ENCODE measurements around the gene CACNG3. TPM values are rescaled to one million over a fixed set of nuclear protein-coding genes. Genes with fewer than 3 reads are reported as not detected.
"Not testable (repeated sequence)": the region's sequence is repeated elsewhere in the genome, so short reads cannot be mapped to it uniquely, and the experiment has no call there.

CACNG3 gene
- total and polyA plus RNA-seq, 2 experiments from 2014 or later, result not detected

DNA sequence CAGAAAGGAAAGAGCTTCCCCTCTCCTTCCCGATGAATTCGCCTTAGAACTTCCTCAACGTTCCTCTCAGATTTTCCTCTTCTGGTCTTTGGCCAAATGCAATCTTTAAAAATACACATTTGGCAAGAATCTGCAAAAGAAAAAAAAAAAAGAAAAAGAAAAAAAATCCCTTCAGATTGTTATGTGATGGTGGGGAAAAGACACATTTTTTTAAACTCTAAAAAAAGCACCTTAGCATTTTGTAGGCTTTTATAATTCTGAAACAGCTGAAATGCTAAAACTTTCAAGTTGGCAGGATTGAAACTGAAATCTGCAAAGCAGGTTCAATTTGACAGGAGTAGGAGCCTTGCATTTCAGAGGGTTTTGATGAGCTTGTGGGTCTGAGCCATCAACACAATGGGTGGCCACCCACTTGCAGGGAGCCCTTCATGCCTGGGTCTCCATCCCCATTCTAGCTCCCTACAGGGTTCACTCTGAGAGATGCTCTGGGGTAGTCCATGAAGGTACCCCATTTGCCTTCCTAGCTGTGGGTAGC is 33.1 kb downstream of the CACNG3 start:
- no peaks in the 10 kb centered on the region for H3K36me3 ChIP-seq
- no peak overlapping the region for H3K27ac ChIP-seq
- H3K4me1 ChIP-seq (ENCODE audit: low read depth), result no peaks in the 10 kb centered on the region
- DNase-seq (ENCODE audit: low read depth in 1 of 2, low spot score in 1 of 2), result no peak
- TF ChIP-seq CTCF (IDR thresholded peaks at IDR 0.05; ENCODE audit: low read depth, low read length), result no peak
- H3K9me3 ChIP-seq (ENCODE audit: low read depth), result no peaks in the 10 kb centered on the region
- no peak overlapping the region for H3K4me3 ChIP-seq
- H3K27me3 ChIP-seq, result peaks cover 8% of the 10 kb centered on the region

DNA sequence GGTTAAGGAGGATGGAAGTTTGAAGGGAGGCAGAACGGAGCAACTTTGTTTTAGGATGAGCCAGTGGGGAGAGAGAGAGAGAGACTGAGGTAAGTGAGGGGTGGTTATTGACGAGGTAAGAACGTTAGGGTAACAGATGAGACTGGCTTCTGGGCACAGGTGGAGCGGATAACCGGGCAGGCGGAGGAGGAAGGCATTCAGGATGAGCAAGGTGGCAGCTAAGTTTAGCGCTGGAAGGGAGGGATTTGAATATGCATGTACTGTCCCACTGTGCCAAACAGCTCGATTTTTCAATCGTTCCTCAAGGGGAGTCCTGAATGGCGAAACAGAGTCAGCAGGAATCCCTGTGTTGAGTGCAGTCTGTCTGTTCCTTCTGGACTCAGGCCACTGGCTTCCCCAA is 35.8 kb downstream of the CACNG3 start:
- Histone ChIP-seq H3K4me3 (no peak overlapping the region), H3K9me3 (ENCODE audit: low read depth) (no peaks in the 10 kb centered on the region), H3K4me1 (ENCODE audit: low read depth) (peaks cover 8% of the 10 kb centered on the region), H3K36me3 (no peaks in the 10 kb centered on the region), H3K27ac (no peak overlapping the region), H3K27me3 (peaks cover 8% of the 10 kb centered on the region)
- DNase-seq (ENCODE audit: low read depth in 1 of 2, low spot score in 1 of 2), result no peak
- no peak for TF ChIP-seq CTCF (IDR thresholded peaks at IDR 0.05; ENCODE audit: low read depth, low read length)

DNA sequence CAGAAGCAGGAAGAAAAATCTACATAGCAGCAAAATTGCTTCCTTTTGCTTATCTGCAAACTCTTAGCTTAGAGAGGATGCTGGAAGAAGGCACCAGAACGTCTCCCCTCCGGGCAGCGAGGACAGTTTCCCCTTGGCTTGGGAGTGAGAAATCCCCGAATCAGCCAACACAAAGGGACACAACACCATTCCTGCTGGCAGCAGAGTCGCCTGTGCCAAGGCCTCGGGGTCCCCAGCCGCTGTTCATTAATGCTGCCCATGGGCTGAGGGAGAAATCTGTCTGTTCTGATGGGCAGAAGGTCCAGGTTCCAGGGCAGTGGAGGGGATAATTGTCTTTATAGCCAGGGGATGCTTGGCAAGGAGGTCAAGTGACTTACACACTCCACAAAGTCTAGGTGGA is 38.0 kb downstream of the CACNG3 start:
- Histone ChIP-seq H3K4me1 (ENCODE audit: low read depth) (peaks cover 8% of the 10 kb centered on the region), H3K27me3 (peaks cover 8% of the 10 kb centered on the region), H3K9me3 (ENCODE audit: low read depth) (no peaks in the 10 kb centered on the region), H3K36me3 (no peaks in the 10 kb centered on the region), H3K4me3 (no peak overlapping the region), H3K27ac (no peak overlapping the region)
- TF ChIP-seq CTCF (IDR thresholded peaks at IDR 0.05; ENCODE audit: low read depth, low read length), result no peak
- no peak for DNase-seq (ENCODE audit: low read depth in 1 of 2, low spot score in 1 of 2)

GRCh38 chr16:24297375-24297774 is 41.2 kb downstream of the CACNG3 start:
- TF ChIP-seq CTCF (IDR thresholded peaks at IDR 0.05; ENCODE audit: low read depth, low read length), result no peak
- DNase-seq (ENCODE audit: low read depth in 1 of 2, low spot score in 1 of 2), result no peak
- H3K4me3 ChIP-seq, result no peak overlapping the region
- no peaks in the 10 kb centered on the region for H3K9me3 ChIP-seq (ENCODE audit: low read depth)
- H3K27me3 ChIP-seq, result peaks cover 8% of the 10 kb centered on the region
- no peak overlapping the region for H3K27ac ChIP-seq
- no peaks in the 10 kb centered on the region for H3K36me3 ChIP-seq
- H3K4me1 ChIP-seq (ENCODE audit: low read depth), result peaks cover 8% of the 10 kb centered on the region

GRCh38 chr16:24298548-24299167 is 42.5 kb downstream of the CACNG3 start:
- H3K4me1 ChIP-seq (ENCODE audit: low read depth), result peaks cover 8% of the 10 kb centered on the region
- no peak for DNase-seq (ENCODE audit: low read depth in 1 of 2, low spot score in 1 of 2)
- TF ChIP-seq CTCF (IDR thresholded peaks at IDR 0.05; ENCODE audit: low read depth, low read length), result no peak

DNA sequence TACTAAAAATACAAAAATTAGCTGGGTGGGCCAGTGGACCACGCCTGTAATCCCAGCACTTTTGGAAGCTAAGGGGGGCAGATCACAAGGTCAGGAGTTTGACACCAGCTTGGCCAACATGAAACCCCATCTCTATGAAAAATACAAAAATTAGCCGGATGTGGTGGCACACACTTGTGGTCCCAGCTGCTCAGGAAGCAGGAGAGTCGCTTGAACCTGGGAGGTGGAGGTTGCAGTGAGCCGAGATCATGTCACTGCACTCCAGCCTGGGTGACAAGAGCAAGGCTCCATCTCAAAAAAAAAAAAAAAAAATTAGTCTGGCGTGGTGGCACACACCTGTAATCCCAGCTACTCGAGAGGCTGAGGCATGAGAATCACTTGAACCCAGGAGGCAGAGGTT is 44.6 kb downstream of the CACNG3 start:
- not testable (repeated sequence) for DNase-seq (ENCODE audit: low read depth in 1 of 2, low spot score in 1 of 2); H3K27me3 ChIP-seq; H3K4me1 ChIP-seq (ENCODE audit: low read depth)

More at GRCh38 chr16:24298548-24299167, 42.5 kb downstream of the CACNG3 start:
- Histone ChIP-seq H3K9me3 (ENCODE audit: low read depth) (no peaks in the 10 kb centered on the region), H3K36me3 (no peaks in the 10 kb centered on the region), H3K27me3 (no peaks in the 10 kb centered on the region), H3K27ac (no peak overlapping the region), H3K4me3 (no peak overlapping the region)

More for the DNA sequence above, 44.6 kb downstream of the CACNG3 start:
- H3K4me3 ChIP-seq; H3K27ac ChIP-seq; H3K9me3 ChIP-seq (ENCODE audit: low read depth); H3K36me3 ChIP-seq: not testable (repeated sequence)
